HCT116 (cell line): ENCODE data around the gene FRY.

Source experiments
- CTCF ChIP-seq, 3 experiments: fragments of 200-600 bp in 1 of 3; sonication (generic) in 1 of 3; IDR thresholded peaks in 2 of 3; conservative IDR thresholded peaks in 1 of 3; 2 replicates each; pipeline ENCODE4 v1.5.1; 2012 to 2017; ENCODE audit warnings: low read depth in 2 of 3, low read length in 2 of 3, antibody characterized with exemption in 1 of 3, borderline replicate concordance in 1 of 3, control low read depth in 1 of 3, mild to moderate bottlenecking in 1 of 3, mixed read lengths in 1 of 3, mixed run types in 1 of 3, moderate library complexity in 1 of 3; ENCODE audit not compliant: insufficient read depth in 1 of 3
- EGR1 ChIP-seq: IDR thresholded peaks from 2 replicates; pipeline ENCODE4 v1.6.1; 2012; ENCODE audit warnings: low read depth
- EZH2 ChIP-seq: fragments of 200-600 bp; sonication (generic); IDR thresholded peaks from 2 replicates; pipeline ENCODE4 v1.6.1; 2017; ENCODE audit warnings: antibody characterized with exemption, mixed run types
- EZH2phosphoT487 ChIP-seq: fragments of 200-600 bp; IDR thresholded peaks from 2 replicates; pipeline ENCODE4 v1.6.1; 2018; ENCODE audit warnings: antibody characterized with exemption, borderline replicate concordance
- POLR2A ChIP-seq: IDR thresholded peaks from 2 replicates; pipeline ENCODE4 v1.7.0; 2011; ENCODE audit warnings: borderline replicate concordance; ENCODE audit not compliant: insufficient read depth, insufficient read length; ENCODE audit errors: extremely low read depth
- POLR2AphosphoS5 ChIP-seq: IDR thresholded peaks from 2 replicates; pipeline ENCODE4 v1.6.1; 2011; ENCODE audit warnings: mild to moderate bottlenecking, low read depth, low read length, moderate library complexity
- RAD21 ChIP-seq: IDR thresholded peaks from 2 replicates; pipeline ENCODE4 v1.6.1; 2012; ENCODE audit warnings: low read depth, mild to moderate bottlenecking
- SIN3A ChIP-seq: IDR thresholded peaks from 2 replicates; pipeline ENCODE4 v1.6.1; 2012; ENCODE audit warnings: low read depth
- SP1 ChIP-seq: IDR thresholded peaks from 2 replicates; pipeline ENCODE4 v1.6.1; 2012; ENCODE audit warnings: low read depth

GRCh38 chr13:32272021-32272683, 240.6 kb downstream of the FRY start:
- TF ChIP-seq RAD21 = no peak
- no peak for TF ChIP-seq CTCF (IDR thresholded peaks at IDR 0.05 in 2 of 3, conservative IDR thresholded peaks at IDR 0.05 in 1 of 3; ENCODE audit: borderline replicate concordance in 1 of 3, insufficient read depth in 1 of 3, low read depth in 2 of 3, low read length in 2 of 3)
- no peak for TF ChIP-seq POLR2AphosphoS5
- no peak for TF ChIP-seq SIN3A
- no peak for TF ChIP-seq EGR1
- TF ChIP-seq POLR2A = no peak
- no peak for TF ChIP-seq EZH2phosphoT487
- no peak for TF ChIP-seq SP1
- TF ChIP-seq EZH2 = no peak
